GM18511 (cell line): Measurements from ENCODE around the gene NCR3LG1.

Source experiments
- ATAC-seq: cut with Tn5 transposase; IDR thresholded peaks from one replicate; pipeline ENCODE4 v1.9.1; 2021; ENCODE audit warnings: mild to moderate bottlenecking, moderate library complexity; ENCODE audit not compliant: unreplicated experiment

Gene NCR3LG1

GRCh38 chr11:17351510-17352176 is at the start of gene NCR3LG1:
Gene NCR3LG1, plus strand, starts transcription at chr11:17351800. Its CDS starts 170 bp downstream, at chr11:17351970.
- peak; percentile 36 for ATAC-seq

- no peak for ATAC-seq
Observed at GRCh38 chr11:17313349-17314231, 38.0 kb upstream of the NCR3LG1 start.

- no peak for ATAC-seq
Observed at GRCh38 chr11:17314232-17314547, 37.4 kb upstream of the NCR3LG1 start.

GRCh38 chr11:17314904-17315426 is 36.6 kb upstream of the NCR3LG1 start:
- no peak for ATAC-seq

GRCh38 chr11:17328871-17329494 is 22.6 kb upstream of the NCR3LG1 start:
- no peak for ATAC-seq

GRCh38 chr11:17331669-17332068 is 19.9 kb upstream of the NCR3LG1 start:
- ATAC-seq = no peak

- ATAC-seq = no peak
Observed at GRCh38 chr11:17333799-17334586, 17.6 kb upstream of the NCR3LG1 start.

- ATAC-seq = no peak
Observed at GRCh38 chr11:17343257-17343656, 8.3 kb upstream of the NCR3LG1 start.

- no peak for ATAC-seq
Observed at GRCh38 chr11:17343907-17344306, 7.7 kb upstream of the NCR3LG1 start.

- ATAC-seq = no peak
Observed at GRCh38 chr11:17347676-17348075, 3.9 kb upstream of the NCR3LG1 start.

- no peak for ATAC-seq
Observed at GRCh38 chr11:17350455-17351171, 987 bp upstream of the NCR3LG1 start.

GRCh38 chr11:17351172-17351509 is 459 bp upstream of the NCR3LG1 start:
- no peak for ATAC-seq

GRCh38 chr11:17352950-17353820 is 1.6 kb downstream of the NCR3LG1 start:
- peak; percentile 55 for ATAC-seq

GRCh38 chr11:17353821-17354600 is 2.4 kb downstream of the NCR3LG1 start:
- ATAC-seq = no peak

GRCh38 chr11:17354601-17354991 is 3.0 kb downstream of the NCR3LG1 start:
- peak; percentile 49 for ATAC-seq

GRCh38 chr11:17366495-17366894 is 14.9 kb downstream of the NCR3LG1 start:
- no peak for ATAC-seq

GRCh38 chr11:17368551-17368950 is 17.0 kb downstream of the NCR3LG1 start:
- ATAC-seq = no peak

GRCh38 chr11:17369094-17369493 is 17.5 kb downstream of the NCR3LG1 start:
- ATAC-seq = no peak
